Stimulated activated CD4-positive, alpha-beta T cell treated with anti-CD3 and anti-CD28 coated beads, Interleukin-15, amount 100 ng/mL, for 24 hours (primary cell): ENCODE measurements around the gene PTPRD.

ENCODE experiments used
- DNase-seq: peaks from one replicate; pipeline ENCODE4 v3.0.0-alpha.2; 2020

The PTPRD gene

DNA sequence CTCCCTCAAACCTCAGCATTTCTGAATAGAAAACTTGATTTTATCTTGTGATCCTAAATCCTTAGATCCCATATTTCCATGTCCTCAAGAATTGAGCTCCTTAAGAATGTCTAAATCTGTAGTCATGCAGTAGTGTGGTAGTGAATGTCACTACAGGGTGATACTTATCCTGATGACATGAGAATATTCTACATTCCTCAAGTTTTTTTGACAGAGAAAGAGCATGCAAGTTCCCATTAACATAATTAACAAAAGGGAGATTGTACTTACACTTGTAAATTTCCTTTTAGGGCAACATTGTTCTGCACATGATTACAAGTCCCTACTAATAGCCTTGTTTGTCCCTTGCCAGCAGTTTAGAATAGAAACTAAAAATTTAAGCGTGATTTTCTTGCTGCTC is 352.3 kb downstream of the PTPRD start:
- no peak for DNase-seq

DNA sequence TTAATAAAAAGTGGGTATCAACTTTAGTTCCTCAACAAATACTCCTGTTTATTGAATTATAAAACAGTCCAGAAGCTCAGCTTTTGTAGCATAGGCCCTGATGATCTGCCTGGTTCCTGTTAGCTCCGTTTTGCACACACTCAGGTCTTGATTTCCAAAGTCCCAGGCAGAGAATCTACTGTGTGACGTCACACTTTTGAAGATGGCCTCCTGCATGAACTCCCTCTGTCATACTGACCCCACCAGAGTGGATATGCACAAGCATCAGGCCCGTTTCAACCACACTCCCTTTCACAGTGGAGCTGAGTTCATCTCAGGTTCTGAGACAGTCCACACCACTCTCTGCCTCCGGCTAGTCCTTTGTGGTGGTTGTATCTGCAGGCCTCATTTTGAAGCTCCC is 353.1 kb downstream of the PTPRD start:
- no peak for DNase-seq

DNA sequence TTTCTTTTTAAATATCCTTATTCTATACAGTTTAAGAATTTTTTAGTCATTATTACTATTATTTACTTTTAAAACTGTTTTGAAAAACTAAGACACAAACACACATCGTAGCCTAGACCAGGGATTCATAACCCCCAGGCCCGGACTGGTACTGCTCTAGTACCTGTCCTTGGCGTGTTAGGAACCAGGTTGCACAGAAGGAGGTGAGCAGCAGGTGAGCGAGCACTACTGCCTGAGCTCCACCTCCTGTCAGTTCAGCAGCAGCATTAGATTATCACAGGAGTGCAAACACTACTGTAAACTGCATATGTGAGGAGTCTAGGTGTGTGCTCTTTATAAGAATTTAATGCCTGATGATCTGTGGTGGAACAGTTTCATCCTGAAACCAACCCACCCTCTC is 357.0 kb downstream of the PTPRD start:
- no peak for DNase-seq

DNA sequence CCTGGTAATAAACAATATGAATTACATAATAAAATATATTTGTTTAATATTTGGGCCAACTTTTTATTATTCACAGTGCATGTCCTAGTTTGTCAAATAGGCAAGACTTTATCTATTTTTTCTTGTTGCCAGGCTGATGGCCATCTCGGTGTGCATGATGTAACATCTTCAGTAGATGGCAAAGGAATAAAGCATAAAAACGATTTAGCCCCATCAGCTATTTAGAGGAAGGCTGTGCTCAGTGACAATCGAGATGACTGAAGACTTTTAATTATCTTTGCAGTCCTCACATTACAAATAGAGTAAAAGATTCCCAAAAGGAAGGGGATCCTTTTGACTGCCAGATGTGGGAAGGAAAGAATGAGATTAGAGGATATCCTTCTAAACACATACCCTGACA is 358.5 kb downstream of the PTPRD start:
- DNase-seq = no peak

DNA sequence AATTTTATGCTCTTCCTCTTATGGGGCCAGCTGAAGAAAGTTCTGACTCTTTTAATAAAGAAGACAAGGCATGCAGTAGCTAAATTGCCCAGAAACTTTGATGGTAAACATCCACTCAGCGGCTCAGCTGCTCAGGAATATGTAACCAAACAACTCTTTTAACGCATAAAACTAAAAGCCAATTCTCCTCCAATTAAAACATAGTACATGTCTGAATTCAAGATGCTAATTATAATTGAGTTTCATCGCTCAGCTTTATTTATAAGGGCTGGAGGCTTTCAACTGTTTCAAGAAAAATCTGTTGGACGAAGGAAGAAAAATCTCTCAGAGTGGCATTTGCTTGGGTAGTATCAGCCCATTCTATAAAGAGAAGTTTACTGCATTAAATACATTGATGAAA is 359.5 kb downstream of the PTPRD start:
- no peak for DNase-seq

DNA sequence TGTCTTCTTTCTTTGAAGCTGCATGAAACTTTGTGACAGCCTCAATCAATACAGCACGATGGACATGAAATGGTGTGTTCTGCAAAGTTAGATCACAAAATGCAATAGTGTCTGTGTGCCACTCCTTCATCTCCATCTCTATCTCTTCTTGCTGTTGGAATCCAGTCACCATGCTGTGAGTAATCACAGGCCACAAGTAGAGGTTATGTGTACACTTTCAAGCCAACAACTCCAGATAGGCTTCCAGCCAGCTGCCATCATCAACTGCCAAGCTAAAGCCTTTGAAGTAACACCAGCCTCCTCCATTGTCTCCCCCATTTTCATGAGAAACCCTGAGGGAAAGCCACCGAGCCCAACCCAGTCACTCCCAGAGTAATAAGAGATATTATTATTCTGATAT is 360.6 kb downstream of the PTPRD start:
- no peak for DNase-seq

DNA sequence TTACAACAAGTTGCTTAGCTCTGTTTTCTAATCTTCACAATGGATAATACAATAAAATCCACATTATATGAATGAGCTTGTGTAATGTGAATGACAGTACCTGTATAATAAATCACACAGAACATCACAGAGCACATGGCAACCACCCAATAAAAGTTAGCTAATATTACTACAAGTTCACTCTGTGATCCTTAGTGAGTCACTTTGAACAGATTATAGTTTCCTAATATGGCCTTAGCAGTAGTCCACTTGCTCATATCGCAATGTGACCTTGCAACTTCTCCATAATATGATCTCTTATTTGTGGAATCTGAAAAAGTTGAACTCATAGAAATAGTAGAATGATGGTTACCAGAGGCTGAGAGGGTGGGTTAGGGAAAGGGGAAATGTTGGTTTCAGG is 361.3 kb downstream of the PTPRD start:
- no peak for DNase-seq

DNA sequence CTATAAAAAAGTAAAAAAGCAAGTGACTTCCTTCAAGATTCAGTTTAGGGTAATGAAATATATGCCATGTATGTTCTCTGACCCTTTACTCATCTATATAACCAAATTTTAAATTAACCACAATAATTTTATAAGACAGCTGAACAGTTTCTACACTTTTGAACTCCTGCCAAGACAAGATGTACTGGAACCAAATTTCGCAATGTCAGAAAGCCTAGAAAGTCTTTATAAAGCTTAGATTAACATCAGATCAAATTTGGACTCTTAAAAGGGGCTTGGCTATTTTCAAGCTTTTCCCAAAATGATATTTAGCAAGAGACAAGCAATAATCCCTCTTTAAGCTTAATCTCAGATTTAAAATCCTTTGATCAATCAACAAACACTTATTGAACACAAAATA is 362.6 kb downstream of the PTPRD start:
- no peak for DNase-seq

DNA sequence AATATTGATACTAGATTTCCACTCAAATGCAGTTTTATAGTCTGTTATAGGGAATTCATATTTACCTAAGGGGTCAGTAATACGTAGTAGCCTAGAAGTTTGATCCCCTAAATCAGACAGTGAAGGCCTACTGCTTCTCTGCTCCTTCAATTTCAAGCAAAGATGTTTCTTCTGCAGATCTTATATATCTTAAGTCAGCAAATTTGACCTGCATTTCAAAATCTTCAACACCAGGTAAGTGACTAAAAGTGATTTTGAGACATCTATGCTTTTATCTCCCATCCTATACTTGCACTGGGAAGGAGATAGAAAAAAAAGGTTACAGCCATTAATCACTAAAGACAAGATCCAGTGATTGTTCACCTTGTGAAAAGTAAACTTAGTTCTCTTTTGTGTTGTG is 363.9 kb downstream of the PTPRD start:
- DNase-seq = no peak

DNA sequence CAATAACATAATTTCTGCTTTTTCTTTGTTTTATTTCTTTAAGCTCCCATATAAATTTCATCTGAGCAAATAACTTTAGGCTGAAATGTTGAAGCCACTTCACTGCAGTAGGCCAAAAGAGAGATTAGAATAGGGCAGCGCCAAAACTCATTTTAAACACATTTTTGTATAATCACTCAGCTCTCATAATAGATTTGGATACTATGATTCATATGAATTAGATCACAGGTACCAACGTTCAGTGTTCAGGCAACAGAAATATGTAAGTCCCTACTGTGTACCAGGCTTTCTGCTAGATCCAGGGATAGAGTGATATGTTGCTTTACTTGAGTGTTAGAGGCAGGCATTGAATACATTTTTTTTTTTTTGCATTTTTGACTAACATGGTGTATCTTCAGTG is 370.5 kb downstream of the PTPRD start:
- DNase-seq = no peak

DNA sequence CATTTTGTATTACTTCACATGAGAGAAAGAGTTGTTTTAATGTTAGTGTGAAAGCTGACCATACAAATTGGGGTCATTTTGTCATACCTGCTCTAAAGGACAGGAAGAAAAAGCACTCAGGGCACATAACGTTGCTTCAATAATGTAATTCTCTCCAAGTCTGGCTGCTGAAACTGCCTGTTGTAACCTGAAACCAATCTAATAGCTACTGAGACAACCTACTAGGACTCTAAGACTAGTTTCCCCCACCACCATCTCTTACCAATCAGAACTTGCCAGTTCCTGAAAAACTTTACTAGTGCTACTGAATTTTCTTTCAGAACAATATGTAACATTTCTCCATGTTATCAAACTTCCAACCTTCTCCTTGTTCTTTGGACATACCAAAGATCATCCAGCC is 374.7 kb downstream of the PTPRD start:
- no peak for DNase-seq

DNA sequence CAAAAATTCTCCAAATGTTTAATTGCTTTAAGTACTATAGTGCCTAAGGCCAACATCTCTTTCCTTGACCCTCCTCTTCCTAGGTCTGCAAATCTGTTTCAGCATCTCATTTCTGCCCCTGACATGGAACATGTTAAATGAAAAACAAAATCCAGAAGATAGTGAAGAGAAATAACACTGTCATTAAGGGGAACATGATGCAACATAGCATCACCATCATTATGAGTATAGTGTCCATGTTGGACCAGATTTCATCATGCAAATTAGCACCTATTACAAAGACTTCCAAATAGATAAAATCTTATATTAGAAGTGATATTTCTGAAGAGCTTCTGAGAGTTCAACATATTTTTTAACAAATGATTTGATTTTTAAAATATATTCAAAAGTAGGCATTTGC is 375.2 kb downstream of the PTPRD start:
- no peak for DNase-seq

DNA sequence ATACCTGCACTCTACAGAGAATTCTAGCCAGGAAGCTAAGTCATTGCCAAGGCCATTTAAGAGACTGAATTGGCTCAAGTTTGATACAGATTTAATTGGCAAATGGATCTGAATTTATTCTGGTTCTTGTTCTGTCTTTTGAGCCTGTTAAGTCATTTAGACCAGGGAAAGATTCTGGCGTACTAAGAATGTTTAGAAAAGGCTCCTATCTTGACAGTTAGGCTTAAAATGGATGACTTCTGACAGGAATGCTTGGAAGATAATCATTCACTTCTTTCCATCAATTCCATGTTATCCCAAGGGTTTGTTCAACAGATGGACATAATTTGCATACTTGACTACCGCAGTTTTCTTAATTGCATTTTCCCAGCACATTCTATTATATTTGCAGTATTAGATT is 376.6 kb downstream of the PTPRD start:
- DNase-seq = no peak

DNA sequence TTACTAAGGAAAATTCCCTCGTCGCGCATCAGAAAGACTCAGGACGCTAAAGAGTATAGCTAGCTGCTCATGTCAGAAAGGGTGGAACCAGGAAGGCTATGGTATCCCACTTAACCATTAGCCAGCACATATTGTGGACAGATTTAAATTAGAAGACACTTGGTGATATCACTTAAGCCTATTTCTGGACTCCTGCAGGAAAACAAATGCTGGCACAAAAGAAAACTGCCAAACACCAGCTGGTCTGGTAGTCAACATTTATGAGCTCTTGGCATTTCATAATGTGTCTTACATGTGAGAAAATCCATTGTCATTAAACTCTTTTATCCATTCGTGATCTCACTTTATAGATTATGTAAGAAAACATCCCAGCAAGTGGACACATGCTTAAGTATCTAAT is 377.4 kb downstream of the PTPRD start:
- DNase-seq = no peak

DNA sequence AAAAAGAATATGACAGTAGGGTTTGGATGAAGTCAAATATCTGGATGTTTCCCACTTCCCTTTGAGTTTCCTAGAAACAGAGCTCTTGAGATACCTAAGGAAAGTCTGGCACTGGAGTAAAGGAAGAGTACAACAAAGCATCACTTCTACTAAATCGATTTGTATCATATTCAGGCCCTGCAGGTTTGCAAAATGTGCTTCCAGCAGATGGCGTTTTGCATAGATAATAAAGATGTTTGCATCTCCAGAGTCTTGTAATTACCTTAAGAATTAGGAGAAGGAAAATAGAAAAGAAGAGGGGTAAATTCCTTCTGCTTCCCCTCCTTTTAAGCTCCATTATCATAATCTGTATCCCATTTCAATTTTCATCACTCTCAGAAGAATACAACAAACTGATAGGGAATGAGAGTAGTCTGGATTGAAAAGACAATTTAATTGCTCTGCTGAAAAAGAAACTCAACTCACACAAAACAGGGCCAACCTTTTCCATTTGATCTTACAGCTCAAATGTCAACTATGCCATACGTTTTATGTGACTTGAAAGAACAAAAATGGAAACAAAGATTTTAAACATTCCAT is 380.4 kb downstream of the PTPRD start:
- no peak for DNase-seq

DNA sequence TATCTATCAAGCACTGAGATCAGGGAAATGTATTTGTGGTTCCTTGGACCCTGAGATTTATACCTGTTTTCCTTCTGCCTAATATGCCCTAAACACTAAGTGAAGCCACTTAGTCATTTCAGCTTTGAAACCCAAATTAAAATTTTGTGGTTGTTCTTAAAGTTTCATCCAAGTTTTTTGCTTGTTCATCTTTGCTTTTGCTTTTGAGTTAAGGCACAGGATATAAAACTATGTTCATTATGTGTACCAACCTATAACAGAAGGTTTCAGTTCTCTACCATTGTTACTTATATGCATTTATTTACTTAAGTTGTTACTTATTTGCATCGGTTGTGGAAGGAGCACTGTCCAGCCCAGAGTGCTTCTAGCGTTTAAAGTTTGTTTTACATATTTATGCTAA is 382.3 kb downstream of the PTPRD start:
- no peak for DNase-seq

DNA sequence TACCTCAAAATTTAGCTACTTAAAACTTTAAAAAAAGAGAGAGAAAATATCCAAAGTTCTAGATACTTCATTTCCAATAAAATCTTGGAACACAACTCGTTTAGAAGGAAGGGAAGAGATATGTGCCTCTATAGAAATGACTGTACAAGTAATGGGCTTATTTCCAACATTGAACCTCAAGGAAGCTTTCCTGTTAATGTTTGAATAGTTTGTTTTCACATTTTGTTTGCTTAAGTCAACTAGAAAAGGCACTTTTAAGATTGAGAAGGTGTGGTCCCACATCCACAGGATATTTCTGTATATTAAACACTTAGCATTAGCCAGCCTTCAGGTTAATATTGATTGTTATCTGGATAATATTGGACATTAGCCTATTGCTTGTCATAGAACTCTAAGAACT is 384.7 kb downstream of the PTPRD start:
- DNase-seq = no peak

DNA sequence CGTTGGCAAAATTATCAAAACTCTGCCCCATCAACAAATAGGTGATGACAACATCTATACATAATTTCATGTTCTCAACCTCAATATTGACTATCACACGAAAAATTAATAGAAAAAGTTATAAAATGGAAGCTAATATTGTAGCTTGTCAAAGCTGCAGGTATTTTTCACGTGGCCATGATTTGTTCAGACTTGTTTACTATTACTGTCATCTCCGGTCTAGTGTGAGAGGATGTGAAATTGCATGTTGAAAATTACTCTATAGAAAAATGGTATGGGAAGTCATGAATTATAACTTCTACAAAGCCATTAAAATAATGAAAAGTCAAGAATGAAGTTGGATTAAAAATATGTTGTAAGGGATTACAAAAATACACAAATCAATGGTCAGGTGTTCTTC is 385.8 kb downstream of the PTPRD start:
- DNase-seq = no peak

DNA sequence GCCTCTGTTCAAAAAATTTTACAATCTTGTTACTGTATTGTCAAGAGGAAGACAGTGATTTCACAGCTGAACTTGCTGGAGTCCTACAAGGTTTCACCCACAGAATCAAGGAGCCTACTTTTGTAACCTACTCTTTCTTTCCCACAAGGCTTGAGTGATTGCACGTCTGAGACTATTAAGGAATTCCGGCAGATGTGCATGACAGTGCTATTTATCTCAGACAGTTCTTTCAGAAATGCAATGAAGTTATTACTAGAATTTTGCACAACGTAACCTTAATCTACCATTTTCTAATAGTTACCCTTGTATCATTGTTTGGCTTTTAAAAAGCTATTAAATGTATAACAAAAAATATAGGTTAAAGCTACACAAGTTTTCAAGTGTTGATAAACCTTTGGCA is 400.1 kb downstream of the PTPRD start:
- DNase-seq = no peak

DNA sequence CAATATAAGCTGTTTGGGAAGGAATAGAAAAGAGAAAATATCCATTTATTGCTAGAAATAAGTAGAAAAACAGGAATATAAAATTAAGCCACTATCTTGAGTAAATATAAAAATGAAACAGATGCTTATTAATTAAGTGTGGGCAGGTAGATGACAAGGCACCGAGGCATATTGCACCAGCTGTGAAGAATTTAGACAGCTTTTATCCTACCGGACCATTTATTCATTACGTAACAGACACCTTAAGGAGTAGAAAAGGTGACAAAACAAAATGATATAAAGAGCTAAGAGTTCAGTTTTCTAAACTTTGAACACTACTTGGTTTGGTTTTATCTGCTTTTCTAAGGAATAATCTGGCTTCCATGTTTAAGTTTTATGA is 404.1 kb downstream of the PTPRD start:
- no peak for DNase-seq

DNA sequence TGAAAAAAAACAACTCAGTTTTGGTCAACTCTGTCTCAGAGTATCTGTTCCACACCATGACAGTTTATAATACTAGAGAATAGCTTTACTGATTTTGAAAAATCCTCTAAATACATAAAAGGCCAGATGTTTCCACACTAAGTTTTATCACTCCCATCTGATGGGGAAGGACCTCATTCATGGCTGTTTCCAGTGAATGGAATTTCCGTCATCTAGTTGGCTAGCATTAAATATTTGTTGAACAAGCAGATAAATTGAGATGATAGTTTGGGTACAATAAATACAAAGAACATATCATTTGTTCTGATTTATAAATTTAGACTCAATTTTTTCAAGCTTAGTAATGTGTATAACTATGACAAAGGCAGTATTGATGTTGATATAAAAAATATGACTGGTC is 408.5 kb downstream of the PTPRD start:
- no peak for DNase-seq

DNA sequence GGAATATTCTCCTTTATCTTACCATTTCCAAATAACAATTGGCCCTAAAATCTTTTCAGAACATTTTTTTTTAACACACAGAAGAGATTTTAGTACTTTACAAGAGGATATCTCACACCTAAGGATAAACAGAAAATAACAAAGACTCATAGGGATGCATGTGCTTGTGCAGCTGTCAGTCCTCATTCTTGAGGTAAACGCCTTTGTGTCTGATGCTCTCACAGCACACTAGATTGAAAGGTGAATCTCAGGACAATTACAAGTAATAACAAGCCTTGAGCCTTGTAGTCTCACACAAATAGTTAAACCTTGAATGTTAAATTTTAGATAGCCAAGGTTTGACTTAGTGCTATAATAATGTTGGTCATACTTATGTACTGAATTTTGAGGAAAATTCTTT is 439.2 kb downstream of the PTPRD start:
- no peak for DNase-seq

DNA sequence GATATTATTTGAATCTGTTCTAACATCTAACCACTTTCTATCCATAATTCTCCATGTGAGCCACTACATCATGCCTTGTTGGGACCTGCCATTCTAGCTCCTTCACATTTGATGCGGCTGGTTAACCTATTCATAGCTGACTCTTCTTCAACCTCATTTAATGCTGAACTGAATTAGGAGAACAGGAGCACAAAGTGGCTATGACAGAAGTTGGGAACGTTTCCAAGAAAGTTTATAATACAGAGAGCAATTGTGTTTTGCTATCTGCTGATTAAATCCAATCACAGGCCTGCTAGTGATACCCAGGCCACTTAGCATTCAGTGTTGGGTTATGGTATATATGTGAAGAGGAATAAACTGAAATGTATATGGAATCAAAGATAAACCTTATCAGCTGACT is 440.3 kb downstream of the PTPRD start:
- no peak for DNase-seq

DNA sequence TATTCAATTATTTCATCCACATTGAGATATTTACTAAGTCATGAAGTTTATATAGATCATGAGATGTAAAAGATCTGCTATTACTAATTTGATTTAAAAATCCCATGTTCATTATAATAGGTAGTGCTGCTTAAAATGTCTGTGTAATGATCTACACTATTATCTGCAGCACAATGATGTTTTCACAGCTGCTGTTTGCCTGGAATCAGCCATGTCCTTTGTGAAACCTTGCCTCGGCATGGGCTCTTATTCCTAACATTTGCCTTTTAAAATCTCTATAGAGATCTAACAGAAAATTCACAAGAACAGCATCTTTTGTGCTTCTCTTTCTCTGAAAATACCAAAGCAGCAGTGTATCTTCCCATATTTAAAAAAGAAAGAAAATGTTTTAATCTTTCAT is 444.6 kb downstream of the PTPRD start:
- no peak for DNase-seq

DNA sequence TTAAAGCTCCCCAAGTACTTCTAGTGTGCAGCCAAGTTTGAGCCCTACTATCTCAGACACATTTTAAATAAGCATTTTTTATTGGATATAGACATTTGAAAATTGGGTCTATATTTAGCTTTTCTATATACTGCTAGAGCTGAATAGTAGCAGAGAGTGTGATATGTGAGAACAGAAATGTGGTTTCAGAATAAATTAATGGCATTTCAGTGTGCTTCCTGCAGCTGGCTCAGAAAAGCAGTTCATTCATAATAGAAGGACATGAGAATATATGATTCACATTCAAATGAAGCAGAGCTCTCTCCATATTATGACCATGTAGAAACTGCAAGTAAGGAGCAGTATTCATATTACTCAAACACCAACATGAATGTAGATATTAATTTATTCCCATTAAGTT is 464.0 kb downstream of the PTPRD start:
- no peak for DNase-seq
